H1 (cell line): ENCODE results near the gene FBXW8. TPM values are rescaled to one million over a fixed set of nuclear protein-coding genes. Genes with fewer than 3 reads are reported as not detected.

Experiments
- polyA plus RNA-seq, 7 experiments: library from polyadenylated mRNA; depleted of rRNA in 3 of 7; stranded (reverse) in 5 of 7; unstranded in 2 of 7; fragments of >200 nt in 5 of 7; fragments of 200-250 nt in 2 of 7; gene quantifications; 1 replicate in 5 of 7; 2 replicates in 1 of 7; 4 replicates in 1 of 7; pipeline versions ENCODE4 v1.2.1 to v1.2.3, GENCODE V29; 2011 to 2013; ENCODE audit warnings: missing spikeins in 2 of 7, mixed read lengths in 2 of 7
- total RNA-seq: library from RNA; stranded (reverse); fragmentation: NEBNext Ultra II Directional; extraction: Animal tissue kit (Norgen Biotek cat#: 25700); gene quantifications from 2 replicates; pipeline ENCODE4 v1.2.1, GENCODE V29; 2021

FBXW8 gene
- total and polyA plus RNA-seq, 2 of the 8 experiments (the other 6 are each of a cell fraction or from before 2014, with no cell fraction given): 15.8 to 16.0 TPM

Other genes with a start within 250 kb of the FBXW8 start
- gene SPRING1, start 172.9 kb upstream of the FBXW8 start, total RNA-seq: 46.5 and 50.2 TPM in 2 replicates
- gene SPRING1, start 172.9 kb upstream of the FBXW8 start, polyA plus RNA-seq (2011; rRNA removed): 14.3 and 17.2 TPM in 2 replicates
- 32.0 and 33.1 TPM in 2 replicates for gene RNFT2, start 172.6 kb upstream of the FBXW8 start, total RNA-seq
- gene RNFT2, start 172.6 kb upstream of the FBXW8 start, polyA plus RNA-seq (2011; rRNA removed): 12.7 and 14.2 TPM in 2 replicates
- 2.7 TPM in 2 replicates for gene HRK, start 29.5 kb upstream of the FBXW8 start, total RNA-seq
- 1.1 and 1.6 TPM in 2 replicates for gene HRK, start 29.5 kb upstream of the FBXW8 start, polyA plus RNA-seq (2011; rRNA removed)
- gene TESC, start 188.5 kb downstream of the FBXW8 start, total RNA-seq: 9.8 and 12.0 TPM in 2 replicates
- gene TESC, start 188.5 kb downstream of the FBXW8 start, polyA plus RNA-seq (2011; rRNA removed): 17.7 and 20.1 TPM in 2 replicates